ENCODE measurements around the gene RDM1. TPM values are rescaled to one million over a fixed set of nuclear protein-coding genes. Genes with fewer than 3 reads are reported as not detected.
"Not testable (repeated sequence)": the region's sequence is repeated elsewhere in the genome, so short reads cannot be mapped to it uniquely, and the experiment has no call there.

Gene RDM1
- total RNA-seq, 1 donor from 2014 or later, result 1.7 TPM

- H3K36me3 Mint-ChIP-seq (ENCODE audit: low read depth), result no peaks in the 10 kb centered on the region
- H3K27ac Mint-ChIP-seq, result no peak overlapping the region
- no peaks in the 10 kb centered on the region for H3K9me3 Mint-ChIP-seq
- peaks cover 21% of the 10 kb centered on the region for H3K27me3 Mint-ChIP-seq (ENCODE audit: insufficient read depth)
- H3K4me3 Mint-ChIP-seq, result no peak overlapping the region
- no peaks in the 10 kb centered on the region for H3K4me1 Mint-ChIP-seq (ENCODE audit: low read depth)
- no peak for DNase-seq (ENCODE audit: low spot score)
- intact Hi-C loops (cut with micrococcal nuclease), result no loop called here
Observed at GRCh38 chr17:35949401-35949800, 18.8 kb upstream of the RDM1 start.

- no peak overlapping the region for H3K4me3 Mint-ChIP-seq
- H3K9me3 Mint-ChIP-seq, result no peaks in the 10 kb centered on the region
- intact Hi-C loops (cut with micrococcal nuclease), result no loop called here
- no peak for DNase-seq (ENCODE audit: low spot score)
- H3K4me1 Mint-ChIP-seq (ENCODE audit: low read depth), result peaks cover 2% of the 10 kb centered on the region
- no peaks in the 10 kb centered on the region for H3K36me3 Mint-ChIP-seq (ENCODE audit: low read depth)
- peaks cover 11% of the 10 kb centered on the region for H3K27me3 Mint-ChIP-seq (ENCODE audit: insufficient read depth)
- no peak overlapping the region for H3K27ac Mint-ChIP-seq
Observed at GRCh38 chr17:35948092-35948491, 17.5 kb upstream of the RDM1 start.

GRCh38 chr17:35947156-35947585 lies 16.6 kb upstream of the RDM1 start:
- Mint-ChIP-seq H3K36me3 (ENCODE audit: low read depth) (no peaks in the 10 kb centered on the region), H3K4me1 (ENCODE audit: low read depth) (peaks cover 4% of the 10 kb centered on the region), H3K27me3 (ENCODE audit: insufficient read depth) (peaks cover 4% of the 10 kb centered on the region), H3K4me3 (no peak overlapping the region), H3K27ac (no peak overlapping the region), H3K9me3 (no peaks in the 10 kb centered on the region)
- peak; percentile 24 for DNase-seq (ENCODE audit: low spot score)
- intact Hi-C loops (cut with micrococcal nuclease), result no loop called here

GRCh38 chr17:35944151-35944550 lies 13.6 kb upstream of the RDM1 start:
- DNase-seq (ENCODE audit: low spot score), result no peak
- H3K27me3 Mint-ChIP-seq (ENCODE audit: insufficient read depth), result peaks cover 6% of the 10 kb centered on the region
- no peaks in the 10 kb centered on the region for H3K36me3 Mint-ChIP-seq (ENCODE audit: low read depth)
- no peak overlapping the region for H3K27ac Mint-ChIP-seq
- H3K4me3 Mint-ChIP-seq, result no peak overlapping the region
- H3K9me3 Mint-ChIP-seq, result peaks cover under 1% of the 10 kb centered on the region
- intact Hi-C loops (cut with micrococcal nuclease), result no loop called here
- H3K4me1 Mint-ChIP-seq (ENCODE audit: low read depth), result peaks cover 4% of the 10 kb centered on the region

- peaks cover 11% of the 10 kb centered on the region for H3K27me3 Mint-ChIP-seq (ENCODE audit: insufficient read depth)
- intact Hi-C loops (cut with micrococcal nuclease), result no loop called here
- H3K4me1 Mint-ChIP-seq (ENCODE audit: low read depth), result peaks cover 4% of the 10 kb centered on the region
- no peak for DNase-seq (ENCODE audit: low spot score)
- H3K9me3 Mint-ChIP-seq, result peaks cover 5% of the 10 kb centered on the region
- no peak within 1 kb of the TSS for H3K4me3 Mint-ChIP-seq
- H3K36me3 Mint-ChIP-seq (ENCODE audit: low read depth), result no peaks in the 10 kb centered on the region
- H3K27ac Mint-ChIP-seq, result no peak within 1 kb of the TSS
Observed at GRCh38 chr17:35943537-35943936, 13.0 kb upstream of the RDM1 start, which contains the start of gene LYZL6. Gene LYZL6 (minus strand): TSS chr17:35943713. CDS start chr17:35939356, 4,357 bp downstream.

- intact Hi-C loops (cut with micrococcal nuclease), result no loop called here
- DNase-seq (ENCODE audit: low spot score), result no peak
Observed at GRCh38 chr17:35942588-35943186, 12.1 kb upstream of the RDM1 start.

GRCh38 chr17:35938492-35938891 lies 7.9 kb upstream of the RDM1 start:
- H3K9me3 Mint-ChIP-seq; DNase-seq (ENCODE audit: low spot score); H3K27ac Mint-ChIP-seq; intact Hi-C loops (cut with micrococcal nuclease); H3K36me3 Mint-ChIP-seq (ENCODE audit: low read depth); H3K4me1 Mint-ChIP-seq (ENCODE audit: low read depth); H3K4me3 Mint-ChIP-seq: not testable (repeated sequence)
- H3K27me3 Mint-ChIP-seq (ENCODE audit: insufficient read depth), result peaks cover 24% of the 10 kb centered on the region

More at GRCh38 chr17:35942588-35943186, 12.1 kb upstream of the RDM1 start:
- Mint-ChIP-seq H3K4me1 (ENCODE audit: low read depth) (peaks cover 4% of the 10 kb centered on the region), H3K27me3 (ENCODE audit: insufficient read depth) (peaks cover 11% of the 10 kb centered on the region), H3K4me3 (no peak overlapping the region), H3K27ac (no peak overlapping the region), H3K36me3 (ENCODE audit: low read depth) (no peaks in the 10 kb centered on the region), H3K9me3 (peaks cover 5% of the 10 kb centered on the region)

- intact Hi-C loops (cut with micrococcal nuclease), result no loop called here
- H3K9me3 Mint-ChIP-seq, result peaks cover 5% of the 10 kb centered on the region
- no peak overlapping the region for H3K27ac Mint-ChIP-seq
- no peak overlapping the region for H3K4me3 Mint-ChIP-seq
- H3K36me3 Mint-ChIP-seq (ENCODE audit: low read depth), result no peaks in the 10 kb centered on the region
- no peak for DNase-seq (ENCODE audit: low spot score)
- peaks cover 6% of the 10 kb centered on the region for H3K4me1 Mint-ChIP-seq (ENCODE audit: low read depth)
- H3K27me3 Mint-ChIP-seq (ENCODE audit: insufficient read depth), result peaks cover 22% of the 10 kb centered on the region
Observed at GRCh38 chr17:35936063-35936462, 5.5 kb upstream of the RDM1 start.

- Mint-ChIP-seq H3K4me3 (no peak overlapping the region), H3K27ac (no peak overlapping the region), H3K4me1 (ENCODE audit: low read depth) (peaks cover 19% of the 10 kb centered on the region), H3K9me3 (peaks cover 5% of the 10 kb centered on the region), H3K36me3 (ENCODE audit: low read depth) (no peaks in the 10 kb centered on the region), H3K27me3 (ENCODE audit: insufficient read depth) (peaks cover 24% of the 10 kb centered on the region)
- DNase-seq (ENCODE audit: low spot score), result no peak
- intact Hi-C loops (cut with micrococcal nuclease), result no loop called here
Observed at GRCh38 chr17:35934760-35935159, 4.2 kb upstream of the RDM1 start.

GRCh38 chr17:35932586-35932985 lies 2.0 kb upstream of the RDM1 start:
- no peak overlapping the region for H3K27ac Mint-ChIP-seq
- intact Hi-C loops (cut with micrococcal nuclease), result no loop called here
- no peak overlapping the region for H3K4me3 Mint-ChIP-seq
- H3K4me1 Mint-ChIP-seq (ENCODE audit: low read depth), result peaks cover 28% of the 10 kb centered on the region
- peaks cover 18% of the 10 kb centered on the region for H3K27me3 Mint-ChIP-seq (ENCODE audit: insufficient read depth)
- H3K9me3 Mint-ChIP-seq, result no peaks in the 10 kb centered on the region
- DNase-seq (ENCODE audit: low spot score), result no peak
- peaks cover 5% of the 10 kb centered on the region for H3K36me3 Mint-ChIP-seq (ENCODE audit: low read depth)

- Mint-ChIP-seq H3K36me3 (ENCODE audit: low read depth) (peaks cover 5% of the 10 kb centered on the region), H3K27me3 (ENCODE audit: insufficient read depth) (peaks cover 18% of the 10 kb centered on the region), H3K9me3 (no peaks in the 10 kb centered on the region), H3K4me1 (ENCODE audit: low read depth) (peaks cover 29% of the 10 kb centered on the region), H3K27ac (no peak overlapping the region), H3K4me3 (no peak overlapping the region)
- DNase-seq (ENCODE audit: low spot score), result no peak
- intact Hi-C loops (cut with micrococcal nuclease), result loop anchor here (2.0 kb wide), 2 partner anchors 35 to 43 kb away; no protein-coding TSS in a partner anchor
Observed at GRCh38 chr17:35931794-35932425, 1.3 kb upstream of the RDM1 start.

GRCh38 chr17:35927714-35928113 lies 2.9 kb downstream of the RDM1 start:
- Mint-ChIP-seq H3K4me3 (no peak overlapping the region), H3K9me3 (no peaks in the 10 kb centered on the region), H3K36me3 (ENCODE audit: low read depth) (peaks cover 14% of the 10 kb centered on the region), H3K27ac (no peak overlapping the region), H3K4me1 (ENCODE audit: low read depth) (peaks cover 33% of the 10 kb centered on the region), H3K27me3 (ENCODE audit: insufficient read depth) (peaks cover 2% of the 10 kb centered on the region)
- intact Hi-C loops (cut with micrococcal nuclease), result no loop called here
- DNase-seq (ENCODE audit: low spot score), result no peak

- no peak for DNase-seq (ENCODE audit: low spot score)
- no peak overlapping the region for H3K27ac Mint-ChIP-seq
- intact Hi-C loops (cut with micrococcal nuclease), result no loop called here
- peaks cover 34% of the 10 kb centered on the region for H3K4me1 Mint-ChIP-seq (ENCODE audit: low read depth)
- H3K4me3 Mint-ChIP-seq, result no peak overlapping the region
- no peaks in the 10 kb centered on the region for H3K27me3 Mint-ChIP-seq (ENCODE audit: insufficient read depth)
- no peaks in the 10 kb centered on the region for H3K9me3 Mint-ChIP-seq
- peaks cover 22% of the 10 kb centered on the region for H3K36me3 Mint-ChIP-seq (ENCODE audit: low read depth)
Observed at GRCh38 chr17:35923609-35924114, 6.9 kb downstream of the RDM1 start.

Measured in activated T-helper 1 cell treated with anti-CD3 and anti-CD28 coated beads, Interleukin-12 subunit alpha, Interleukin-12 subunit beta, Interleukin-2, Interleukin-4 antibody, amounts not matched to agents 30 ng/mL and 10 ng/mL and 1 ng/mL, durations not matched to agents 14 hours and 24 hours and 36 hours (primary cell).